ENCODE measurements around the gene QSOX1.

DNA sequence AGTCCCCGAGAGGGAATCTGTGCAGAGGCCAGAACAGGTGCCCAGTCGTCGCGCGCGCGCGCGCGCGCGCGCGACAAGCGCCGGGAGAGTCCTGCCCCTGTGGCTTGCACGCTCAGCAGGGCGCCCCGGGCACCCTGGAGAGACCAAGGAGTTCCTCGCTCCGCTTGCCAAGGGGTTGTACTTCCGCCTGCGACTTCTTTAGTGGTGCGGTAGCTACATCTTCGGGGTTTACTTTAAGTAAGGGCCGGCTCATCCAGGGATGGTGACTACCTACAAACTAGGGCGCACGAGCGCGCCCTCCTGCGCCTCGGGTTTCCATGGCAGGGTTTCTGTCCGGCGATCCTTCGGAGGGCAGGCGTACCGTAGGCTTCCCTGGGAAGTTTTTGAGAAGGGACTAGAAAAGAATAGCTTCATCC is 76.8 kb downstream of the QSOX1 start:
- TF ChIP-seq CTCF (conservative IDR thresholded peaks at IDR 0.05; ENCODE audit: low read depth, low read length) (no peak), RFX5 (IDR thresholded peaks at IDR 0.05; ENCODE audit: low read depth, low read length) (no peak)
